Right lobe of liver (tissue), 6 donors: ENCODE data around the gene KCMF1. TPM values are rescaled to one million over a fixed set of nuclear protein-coding genes. Genes with fewer than 3 reads are reported as not detected.

Experiments
- ATAC-seq, 4 donors: fragments of 200-7000 bp; cut with Tn5 transposase; one replicate each; pipeline ENCODE4 v1.9.1; 2020; ENCODE audit warnings: mild to moderate bottlenecking in 4 of 4, moderate library complexity in 4 of 4
- DNase-seq, 3 donors: peaks; one replicate each; pipeline ENCODE4 v3.0.0-alpha.2; 2020
- H3K27ac ChIP-seq, 3 donors: fragments of 200-600 bp; one replicate each; pipeline ENCODE4 v1.8.0; 2022
- H3K27me3 ChIP-seq, 2 donors: fragments of 200-600 bp; one replicate each; pipeline ENCODE4 v1.8.0; 2022
- H3K36me3 ChIP-seq, 4 donors: fragments of 200-600 bp; sonication (generic) in 1 of 4; one replicate each; pipeline versions ENCODE4 v1.5.1 to v1.8.0; 2017 to 2022; ENCODE audit warnings: control low read depth in 1 of 4
- H3K4me1 ChIP-seq, 4 donors: fragments of 200-600 bp; sonication (generic) in 1 of 4; one replicate each; pipeline versions ENCODE4 v1.5.1 to v1.8.0; 2017 to 2022; ENCODE audit warnings: control low read depth in 1 of 4
- H3K4me3 ChIP-seq, 3 donors: fragments of 200-600 bp; one replicate each; pipeline ENCODE4 v1.8.0; 2022
- H3K9me3 ChIP-seq, 4 donors: fragments of 200-600 bp; sonication (generic) in 1 of 4; one replicate each; pipeline versions ENCODE4 v1.5.1 to v1.8.0; 2017 to 2022; ENCODE audit warnings: control low read depth in 1 of 4
- CTCF ChIP-seq, 4 donors: fragments of 200-600 bp in 3 of 4; fragments of 450-650 bp in 1 of 4; IDR thresholded peaks; one replicate each; pipeline versions ENCODE4 v1.5.1 to v1.8.0; 2016 to 2022; ENCODE audit warnings: antibody characterized with exemption in 4 of 4, mild to moderate bottlenecking in 2 of 4
- POLR2A ChIP-seq: fragments of 450-650 bp; IDR thresholded peaks from one replicate; pipeline ENCODE4 v1.6.1; 2017; ENCODE audit warnings: antibody characterized with exemption, mild to moderate bottlenecking
- WGBS: methylation state at CpG from one replicate; pipeline ENCODE4 v1.1.6; 2018; ENCODE audit warnings: low coverage, low lambda C conversion rate; ENCODE audit not compliant: insufficient coverage; ENCODE audit errors: missing lambda C conversion rate; 5-methylcytosine and 5-hydroxymethylcytosine counted together
- intact Hi-C, 2 donors: fragments of 100-400 bp; cut with DNase I; formaldehyde crosslinking; loops; one replicate each; pipeline versions ENCODE4 v1.11.2 to v1.14.1; 2022
- total RNA-seq, 6 experiments: library from RNA; depleted of rRNA in 2 of 6; stranded (reverse); fragments of >200 nt in 2 of 6; fragmentation: NEBNext Ultra II Directional in 3 of 6; extraction: Animal tissue kit (Norgen Biotek cat#: 25700) in 3 of 6; gene quantifications; one replicate each; pipeline versions ENCODE4 v1.1.0 to v1.2.4, GENCODE V29; 2016 to 2023
- donor health status: DM: no; HTN: yes; CAD: no.
- donor health status: DM: no; HTN: no; CAD: no.
- donor health status: DM: no; HTN: no; CAD: no.
- donor health status: DM: no; HTN: yes; CAD: no.
- donor health status: DM: no; HTN: yes; CAD: no.

KCMF1 gene
- total RNA-seq, 6 experiments from 2014 or later, result 28.6 to 45.3 (median 35.4) TPM

GRCh38 chr2:84986018-84986417 is 15.1 kb downstream of the KCMF1 start:
- Histone ChIP-seq H3K9me3 (no peaks in the 10 kb centered on the region), H3K4me1 (peaks cover 0 to 23% (median 0%) of the 10 kb centered on the region in 4 donors), H3K27ac (no peak overlapping the region), H3K4me3 (no peak overlapping the region), H3K27me3 (no peaks in the 10 kb centered on the region), H3K36me3 (no peaks in the 10 kb centered on the region)
- 75% methylated on average over 1 of the region's 1 CpG for WGBS
- no peak for DNase-seq
- intact Hi-C loops, result no loop called here
- no peak for ATAC-seq
- no peak for TF ChIP-seq CTCF (IDR thresholded peaks at IDR 0.05)
- TF ChIP-seq POLR2A, result no peak

GRCh38 chr2:84989422-84989821 is 18.5 kb downstream of the KCMF1 start:
- 94% methylated on average over 2 of the region's 2 CpGs for WGBS
- no peaks in the 10 kb centered on the region for H3K36me3 ChIP-seq
- H3K27ac ChIP-seq, result no peak overlapping the region
- intact Hi-C loops, result no loop called here
- H3K27me3 ChIP-seq, result no peaks in the 10 kb centered on the region
- no peak for ATAC-seq
- no peak overlapping the region for H3K4me3 ChIP-seq
- H3K4me1 ChIP-seq, result peaks cover 0 to 29% (median 0%) of the 10 kb centered on the region in 4 donors
- no peak for DNase-seq
- H3K9me3 ChIP-seq, result no peaks in the 10 kb centered on the region
- TF ChIP-seq CTCF (IDR thresholded peaks at IDR 0.05) (no peak), POLR2A (no peak)

GRCh38 chr2:84989927-84990326 is 19.0 kb downstream of the KCMF1 start:
- no peak for DNase-seq
- Histone ChIP-seq H3K4me3 (no peak overlapping the region), H3K9me3 (no peaks in the 10 kb centered on the region), H3K27ac (no peak overlapping the region), H3K36me3 (no peaks in the 10 kb centered on the region), H3K27me3 (no peaks in the 10 kb centered on the region), H3K4me1 (peaks cover 0 to 29% (median 0%) of the 10 kb centered on the region in 4 donors)
- ATAC-seq, result no peak
- intact Hi-C loops, result no loop called here
- TF ChIP-seq CTCF (IDR thresholded peaks at IDR 0.05) (no peak), POLR2A (no peak)
- 58% methylated on average over 1 of the region's 1 CpG for WGBS

GRCh38 chr2:84991404-84992160 is 20.6 kb downstream of the KCMF1 start:
- Histone ChIP-seq H3K36me3 (no peaks in the 10 kb centered on the region), H3K4me1 (peaks cover 0 to 29% (median 0%) of the 10 kb centered on the region in 4 donors), H3K4me3 (no peak overlapping the region), H3K9me3 (no peaks in the 10 kb centered on the region), H3K27ac (no peak overlapping the region), H3K27me3 (no peaks in the 10 kb centered on the region)
- intact Hi-C loops, result no loop called here
- ATAC-seq (peak; percentile 51 to 84 (median 59)), DNase-seq (peak in 1 of 3 donors; percentile 60)
- no peak for TF ChIP-seq CTCF (IDR thresholded peaks at IDR 0.05)
- TF ChIP-seq POLR2A, result no peak
- 14% methylated on average over 2 of the region's 2 CpGs for WGBS
